ENCODE measurements around the gene LMX1B.
A peak's percentile ranks its signal among the peaks of the same experiment; 100 is the strongest.

LMX1B gene

GRCh38 chr9:126650404-126651341, 36.9 kb downstream of the LMX1B start (continued):
- no peak for TF ChIP-seq PRDM2 (tag by site-specific recombination; IDR thresholded peaks at IDR 0.05; ENCODE audit: borderline replicate concordance)
- peak; percentile 77 for TF ChIP-seq ZBTB17 (tag by site-specific recombination; IDR thresholded peaks at IDR 0.05)
- peak; percentile 64; the same call in 1 of the 2 replicates for TF ChIP-seq BCL11A (tag by site-specific recombination; IDR thresholded peaks at IDR 0.05; ENCODE audit: low read depth)
- TF ChIP-seq MYNN (tag by site-specific recombination; IDR thresholded peaks at IDR 0.05; ENCODE audit: borderline replicate concordance) = no peak
- 0 out of 2 replicates have a peak, but pooled peaks have one; percentile 9 for TF ChIP-seq KLF1 (tag by site-specific recombination; IDR thresholded peaks at IDR 0.05)
- TF ChIP-seq WT1 (tag by site-specific recombination; IDR thresholded peaks at IDR 0.05) = peak; percentile 86
- no peak for TF ChIP-seq ZNF211 (tag by site-specific recombination; IDR thresholded peaks at IDR 0.05; ENCODE audit: low read depth)
- TF ChIP-seq ZNF416 (tag by site-specific recombination; IDR thresholded peaks at IDR 0.05) = no peak
- TF ChIP-seq, protein P1, sequence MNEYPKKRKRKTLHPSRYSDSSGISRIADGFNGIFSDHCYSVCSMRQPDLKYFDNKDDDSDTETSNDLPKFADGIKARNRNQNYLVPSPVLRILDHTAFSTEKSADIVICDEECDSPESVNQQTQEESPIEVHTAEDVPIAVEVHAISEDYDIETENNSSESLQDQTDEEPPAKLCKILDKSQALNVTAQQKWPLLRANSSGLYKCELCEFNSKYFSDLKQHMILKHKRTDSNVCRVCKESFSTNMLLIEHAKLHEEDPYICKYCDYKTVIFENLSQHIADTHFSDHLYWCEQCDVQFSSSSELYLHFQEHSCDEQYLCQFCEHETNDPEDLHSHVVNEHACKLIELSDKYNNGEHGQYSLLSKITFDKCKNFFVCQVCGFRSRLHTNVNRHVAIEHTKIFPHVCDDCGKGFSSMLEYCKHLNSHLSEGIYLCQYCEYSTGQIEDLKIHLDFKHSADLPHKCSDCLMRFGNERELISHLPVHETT (tag by site-specific recombination; IDR thresholded peaks at IDR 0.05) = peak; percentile 66
- TF ChIP-seq, protein P2, sequence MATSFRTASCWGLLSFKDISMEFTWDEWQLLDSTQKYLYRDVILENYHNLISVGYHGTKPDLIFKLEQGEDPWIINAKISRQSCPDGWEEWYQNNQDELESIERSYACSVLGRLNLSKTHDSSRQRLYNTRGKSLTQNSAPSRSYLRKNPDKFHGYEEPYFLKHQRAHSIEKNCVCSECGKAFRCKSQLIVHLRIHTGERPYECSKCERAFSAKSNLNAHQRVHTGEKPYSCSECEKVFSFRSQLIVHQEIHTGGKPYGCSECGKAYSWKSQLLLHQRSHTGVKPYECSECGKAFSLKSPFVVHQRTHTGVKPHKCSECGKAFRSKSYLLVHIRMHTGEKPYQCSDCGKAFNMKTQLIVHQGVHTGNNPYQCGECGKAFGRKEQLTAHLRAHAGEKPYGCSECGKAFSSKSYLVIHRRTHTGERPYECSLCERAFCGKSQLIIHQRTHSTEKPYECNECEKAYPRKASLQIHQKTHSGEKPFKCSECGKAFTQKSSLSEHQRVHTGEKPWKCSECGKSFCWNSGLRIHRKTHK (tag by site-specific recombination; IDR thresholded peaks at IDR 0.05) = no peak
- no peak; the same call in 1 of the 2 replicates for TF ChIP-seq KLF8 (tag by site-specific recombination; IDR thresholded peaks at IDR 0.05)
- TF ChIP-seq, protein P3, sequence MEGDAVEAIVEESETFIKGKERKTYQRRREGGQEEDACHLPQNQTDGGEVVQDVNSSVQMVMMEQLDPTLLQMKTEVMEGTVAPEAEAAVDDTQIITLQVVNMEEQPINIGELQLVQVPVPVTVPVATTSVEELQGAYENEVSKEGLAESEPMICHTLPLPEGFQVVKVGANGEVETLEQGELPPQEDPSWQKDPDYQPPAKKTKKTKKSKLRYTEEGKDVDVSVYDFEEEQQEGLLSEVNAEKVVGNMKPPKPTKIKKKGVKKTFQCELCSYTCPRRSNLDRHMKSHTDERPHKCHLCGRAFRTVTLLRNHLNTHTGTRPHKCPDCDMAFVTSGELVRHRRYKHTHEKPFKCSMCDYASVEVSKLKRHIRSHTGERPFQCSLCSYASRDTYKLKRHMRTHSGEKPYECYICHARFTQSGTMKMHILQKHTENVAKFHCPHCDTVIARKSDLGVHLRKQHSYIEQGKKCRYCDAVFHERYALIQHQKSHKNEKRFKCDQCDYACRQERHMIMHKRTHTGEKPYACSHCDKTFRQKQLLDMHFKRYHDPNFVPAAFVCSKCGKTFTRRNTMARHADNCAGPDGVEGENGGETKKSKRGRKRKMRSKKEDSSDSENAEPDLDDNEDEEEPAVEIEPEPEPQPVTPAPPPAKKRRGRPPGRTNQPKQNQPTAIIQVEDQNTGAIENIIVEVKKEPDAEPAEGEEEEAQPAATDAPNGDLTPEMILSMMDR (tag by site-specific recombination; IDR thresholded peaks at IDR 0.05) = no peak
- TF ChIP-seq ZNF610 (tag by site-specific recombination; IDR thresholded peaks at IDR 0.05; ENCODE audit: borderline replicate concordance) = no peak
- no peak for TF ChIP-seq ELK4 (IDR thresholded peaks at IDR 0.05; ENCODE audit: borderline replicate concordance, low read depth, low read length)
- TF ChIP-seq ZNF121 (tag by site-specific recombination; IDR thresholded peaks at IDR 0.05) = no peak
- no peak for TF ChIP-seq ZFP3 (tag by site-specific recombination; IDR thresholded peaks at IDR 0.05; ENCODE audit: low read depth)
- TF ChIP-seq ZNF362 (tag by site-specific recombination; IDR thresholded peaks at IDR 0.05) = no peak
- TF ChIP-seq ZNF670 (tag by site-specific recombination; IDR thresholded peaks at IDR 0.05; ENCODE audit: low read depth) = no peak
- TF ChIP-seq ZNF549 (tag by site-specific recombination; IDR thresholded peaks at IDR 0.05) = no peak
- TF ChIP-seq SALL2 (tag by site-specific recombination; IDR thresholded peaks at IDR 0.05; ENCODE audit: borderline replicate concordance) = no peak
- TF ChIP-seq ZNF792 (tag by site-specific recombination; IDR thresholded peaks at IDR 0.05) = no peak
- TF ChIP-seq SP3 (tag by site-specific recombination; IDR thresholded peaks at IDR 0.05) = 0 out of 2 replicates have a peak, but pooled peaks have one; percentile 20
- no peak for TF ChIP-seq ZNF585B (tag by site-specific recombination; IDR thresholded peaks at IDR 0.05)
- no peak for TF ChIP-seq ZNF660 (tag by site-specific recombination; IDR thresholded peaks at IDR 0.05)
- TF ChIP-seq TRIM28 (IDR thresholded peaks at IDR 0.05; ENCODE audit: borderline replicate concordance, low read length) = peak; percentile 36; the same call in 1 of the 2 replicates
- peak; percentile 44; the same call in 1 of the 2 replicates for TF ChIP-seq ZNF600 (tag by site-specific recombination; IDR thresholded peaks at IDR 0.05)

Data from HEK293 (cell line).